Stimulated activated CD4-positive, alpha-beta T cell treated with anti-CD3 and anti-CD28 coated beads, Interleukin-2, amount 100 ng/mL, for 4 hours (primary cell): Measurements from ENCODE around the gene KIRREL3.

Experiments used
- DNase-seq: peaks from one replicate; pipeline ENCODE4 v3.0.0-alpha.2; 2020; ENCODE audit warnings: low read depth

Gene KIRREL3

GRCh38 chr11:126417091-126417862 lies 583.3 kb downstream of the KIRREL3 start:
- no peak for DNase-seq

DNA sequence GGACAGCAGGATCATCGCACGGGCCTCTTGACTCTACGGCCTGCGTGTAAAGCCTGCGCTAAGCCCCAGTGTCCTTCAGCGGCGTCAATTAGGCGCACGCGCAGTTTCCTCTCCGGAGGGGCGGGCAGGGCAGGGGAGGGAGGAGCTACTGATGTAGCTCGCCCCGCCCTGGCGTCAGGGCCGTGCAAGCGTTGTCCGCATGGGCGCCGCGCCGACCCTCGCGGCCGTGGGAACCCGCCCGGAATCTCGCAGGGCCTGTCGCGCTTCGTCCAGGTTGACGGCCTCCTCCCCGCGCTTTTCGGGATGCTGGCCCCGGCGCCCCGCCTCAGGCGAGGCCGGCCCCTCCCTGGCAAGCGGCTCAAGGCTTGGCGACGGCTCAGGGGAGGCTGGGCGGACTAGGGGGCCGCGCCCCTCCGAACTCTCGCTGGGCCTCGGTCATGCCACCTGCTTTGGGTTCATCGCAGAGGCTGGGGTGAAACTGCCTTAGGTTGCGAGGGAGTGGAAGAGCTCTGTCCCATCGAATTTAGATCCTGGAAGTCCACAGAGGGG lies 584.0 kb downstream of the KIRREL3 start:
- DNase-seq = peak; percentile 56

- no peak for DNase-seq
Observed at GRCh38 chr11:126415669-126416420, 584.7 kb downstream of the KIRREL3 start.

DNA sequence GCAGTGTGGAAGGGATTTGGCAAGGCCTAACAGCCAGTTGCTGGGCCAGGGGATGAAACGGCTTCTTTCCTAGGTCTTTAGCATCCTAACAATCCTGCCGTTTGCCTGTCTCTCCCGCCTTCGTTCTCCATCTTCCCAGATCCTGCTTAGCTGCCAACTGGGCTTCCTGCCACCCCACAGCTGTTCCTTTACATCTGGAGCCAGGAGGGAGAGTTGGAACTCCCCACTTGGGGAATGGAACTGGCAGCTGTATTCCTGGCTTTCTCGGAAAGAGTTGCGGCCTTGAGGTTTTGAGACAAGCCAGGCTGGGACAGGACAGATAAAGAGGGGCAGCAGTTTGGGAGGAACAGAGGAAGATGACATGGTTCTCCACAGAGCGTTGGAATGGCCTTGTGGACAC lies 585.4 kb downstream of the KIRREL3 start:
- no peak for DNase-seq

DNA sequence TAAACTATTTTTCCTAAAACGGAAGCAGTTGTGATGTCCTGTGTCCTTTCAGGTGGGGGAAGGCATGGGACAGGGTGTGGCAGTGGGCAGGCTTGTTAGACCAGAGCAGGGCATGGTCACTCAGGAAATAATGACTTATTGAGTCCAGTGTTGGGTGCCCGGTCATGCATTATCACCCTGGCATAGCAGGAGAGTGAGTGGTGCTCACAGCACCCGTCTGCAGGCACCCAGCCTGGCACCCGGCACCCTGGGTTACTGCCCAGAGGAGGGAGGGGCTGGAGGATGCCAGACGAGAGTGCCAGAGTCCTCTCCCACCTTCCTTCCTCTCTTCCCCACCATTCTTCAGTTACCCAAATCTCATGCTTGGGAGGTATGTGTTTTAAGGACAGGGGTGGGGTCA lies 586.0 kb downstream of the KIRREL3 start:
- DNase-seq = no peak

- no peak for DNase-seq
Observed at GRCh38 chr11:126413843-126414405, 586.6 kb downstream of the KIRREL3 start.

DNA sequence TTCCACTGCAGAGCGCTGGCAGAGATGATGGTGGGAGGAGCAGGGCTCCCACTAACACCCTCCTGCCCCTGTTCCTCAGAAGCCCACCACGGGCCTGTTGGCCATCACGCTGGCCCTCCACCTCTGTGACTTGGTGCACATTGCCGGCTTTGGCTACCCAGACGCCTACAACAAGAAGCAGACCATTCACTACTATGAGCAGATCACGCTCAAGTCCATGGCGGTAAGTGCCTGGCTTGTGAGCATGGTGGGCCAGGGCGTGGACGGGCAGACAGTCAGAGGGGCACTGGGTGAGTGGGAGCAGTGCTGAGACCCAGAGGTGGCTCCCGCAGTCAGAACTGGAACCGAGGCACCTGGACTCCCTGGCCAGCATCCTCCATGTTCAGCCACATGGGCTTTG lies 587.1 kb downstream of the KIRREL3 start:
- no peak for DNase-seq

DNA sequence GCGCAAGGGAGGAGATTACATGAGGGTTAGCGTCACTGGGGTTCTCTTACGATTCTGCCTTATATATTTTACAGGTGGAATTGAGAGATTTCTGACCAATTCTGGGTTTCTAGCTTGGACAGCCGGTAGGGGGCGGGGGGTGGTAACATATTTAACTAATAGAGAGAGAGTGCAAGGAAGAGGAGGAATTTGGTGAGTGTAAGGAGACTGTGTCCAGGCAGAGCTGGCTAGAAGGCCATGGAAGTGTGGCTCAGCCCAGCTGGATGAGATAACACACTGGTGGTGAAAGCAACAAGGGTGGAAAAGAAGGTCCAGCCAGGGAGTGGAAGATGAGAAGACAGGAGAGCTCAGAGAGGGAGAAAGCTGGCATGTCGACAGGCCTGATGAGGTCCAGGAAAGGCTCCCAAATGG lies 588.6 kb downstream of the KIRREL3 start:
- no peak for DNase-seq

DNA sequence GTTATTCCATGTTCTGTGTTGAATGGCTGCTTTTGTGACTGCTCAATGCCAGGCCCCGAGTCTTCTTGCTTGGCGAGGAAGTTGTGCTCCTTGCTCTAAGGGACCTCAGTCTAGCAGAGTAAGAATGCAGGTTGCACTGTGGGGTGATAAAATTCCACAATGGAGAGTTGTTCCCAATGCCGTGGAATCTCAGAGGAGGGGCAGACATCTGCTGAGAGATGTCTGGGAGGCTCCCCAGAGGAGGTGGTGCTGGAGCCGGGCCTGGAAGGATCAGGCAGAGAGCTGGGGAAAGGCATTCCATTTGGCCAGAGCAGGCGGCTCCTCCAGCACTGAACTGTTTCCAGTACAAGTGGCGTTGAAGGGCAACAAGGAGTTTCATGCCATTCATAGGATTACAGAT lies 589.9 kb downstream of the KIRREL3 start:
- no peak for DNase-seq

GRCh38 chr11:126409620-126409985 lies 591.0 kb downstream of the KIRREL3 start:
- DNase-seq = no peak

- DNase-seq = no peak
Observed at GRCh38 chr11:126408901-126409619, 591.5 kb downstream of the KIRREL3 start.

DNA sequence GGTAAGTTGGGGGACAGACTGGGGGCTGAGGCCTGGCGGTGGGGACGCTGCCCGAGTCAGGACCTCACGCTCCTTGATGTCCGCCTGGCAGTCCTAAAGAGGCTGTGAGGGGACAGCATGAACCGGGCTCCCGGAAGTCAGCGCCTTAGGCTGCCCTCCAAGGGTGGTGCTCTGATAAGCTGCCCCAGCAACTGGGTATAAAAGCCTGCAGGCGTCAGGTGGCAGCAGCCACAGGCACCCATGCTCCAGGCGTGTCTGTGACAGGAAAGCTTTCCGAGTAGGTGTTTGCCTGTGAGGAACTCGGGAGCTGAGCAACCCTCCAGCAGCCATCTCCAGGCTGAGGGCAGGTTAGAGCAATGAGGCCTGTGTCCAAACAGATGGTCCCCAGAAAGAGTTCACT lies 592.1 kb downstream of the KIRREL3 start:
- DNase-seq = no peak

GRCh38 chr11:126407682-126408288 lies 592.8 kb downstream of the KIRREL3 start:
- DNase-seq = no peak

DNA sequence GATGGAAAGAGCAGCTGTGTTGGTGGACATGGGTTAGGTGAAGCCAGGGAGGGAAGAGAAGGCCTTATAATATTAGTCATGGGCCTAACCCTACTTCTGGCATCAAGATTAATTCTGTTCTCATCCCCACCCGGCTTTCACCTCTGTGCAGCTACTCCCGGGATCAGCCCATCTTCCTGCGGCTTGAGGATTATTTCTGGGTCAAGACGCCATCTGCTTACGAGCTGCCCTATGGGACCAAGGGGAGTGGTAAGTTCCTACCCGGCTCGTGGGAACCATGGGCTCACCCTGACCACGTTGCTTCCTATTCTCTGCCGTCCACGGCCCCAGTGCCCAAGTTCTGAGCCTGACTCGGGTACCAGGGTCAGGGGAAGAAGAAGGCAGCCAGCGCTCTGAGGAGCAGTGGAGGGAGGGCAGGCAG lies 593.5 kb downstream of the KIRREL3 start:
- DNase-seq = no peak

GRCh38 chr11:126406368-126406767 lies 594.2 kb downstream of the KIRREL3 start:
- no peak for DNase-seq

GRCh38 chr11:126405906-126406305 lies 594.7 kb downstream of the KIRREL3 start:
- no peak for DNase-seq

- DNase-seq = no peak
Observed at GRCh38 chr11:126405374-126405773, 595.2 kb downstream of the KIRREL3 start.

DNA sequence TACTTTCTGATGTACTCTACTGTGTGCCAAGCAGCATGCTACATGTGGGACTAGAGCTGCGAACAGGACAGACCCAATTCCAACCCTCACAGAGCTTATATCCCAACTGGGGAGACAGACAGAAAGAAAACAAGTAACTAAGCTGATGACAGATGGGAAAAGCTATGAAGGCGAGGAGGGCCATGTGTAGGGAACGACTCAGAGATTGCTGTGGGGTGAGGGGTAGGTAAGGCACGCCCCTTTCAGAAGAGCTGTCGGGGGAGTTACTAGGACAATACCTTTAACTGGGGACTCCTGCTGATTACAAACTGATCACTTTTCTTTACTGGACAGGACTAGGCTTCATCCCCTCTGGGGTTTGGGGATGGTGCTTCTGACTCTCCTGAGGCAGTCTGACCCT lies 596.2 kb downstream of the KIRREL3 start:
- no peak for DNase-seq

DNA sequence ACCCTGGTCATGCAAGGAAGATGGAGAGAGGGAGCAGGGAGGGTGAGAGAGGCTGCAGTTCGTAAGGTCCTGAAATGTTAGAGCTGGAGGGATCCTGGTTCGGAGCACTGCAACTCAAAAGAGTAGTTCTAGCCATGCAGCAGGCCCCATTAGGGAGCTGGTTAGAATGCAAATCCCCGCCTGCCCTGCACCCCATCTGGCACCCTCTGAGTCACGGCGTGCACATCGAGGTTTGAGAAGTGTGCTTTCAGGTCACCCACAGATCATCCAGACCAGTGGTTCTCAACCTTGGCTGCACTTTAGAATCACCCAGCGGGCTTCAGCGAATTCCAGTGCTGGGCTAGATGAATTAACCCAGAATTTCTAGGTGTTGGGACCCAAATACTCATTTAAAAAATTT lies 596.9 kb downstream of the KIRREL3 start:
- DNase-seq = no peak

DNA sequence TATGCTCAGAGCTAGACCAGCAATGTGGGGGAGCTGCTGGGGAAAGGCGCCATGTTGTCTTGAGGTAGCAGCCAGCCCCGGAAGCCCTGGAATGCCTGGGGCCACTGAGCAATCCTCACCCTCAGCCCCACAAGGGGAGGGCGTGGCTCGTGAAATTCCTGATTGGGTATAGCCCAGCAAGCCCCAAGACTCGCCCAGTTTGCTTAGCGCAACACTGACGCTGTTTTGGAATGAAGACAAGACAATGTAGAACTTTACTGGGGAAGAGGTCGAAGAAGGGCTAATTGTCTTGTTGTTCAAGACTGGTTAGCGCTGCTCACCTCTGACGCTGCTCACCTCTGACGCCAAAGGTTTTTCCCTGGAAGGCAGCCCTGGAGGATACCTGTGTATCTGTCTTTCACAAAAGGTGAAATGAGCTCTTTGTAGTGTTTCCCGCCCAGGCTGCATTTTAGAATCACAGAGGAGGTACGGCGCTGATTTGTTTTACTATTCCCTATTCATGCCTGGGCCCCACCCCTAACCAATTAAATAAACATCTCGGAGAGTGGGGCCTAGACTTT lies 597.5 kb downstream of the KIRREL3 start:
- DNase-seq = no peak

- no peak for DNase-seq
Observed at GRCh38 chr11:126400479-126400878, 600.1 kb downstream of the KIRREL3 start.

GRCh38 chr11:126400019-126400418 lies 600.6 kb downstream of the KIRREL3 start:
- no peak for DNase-seq
